Psoas muscle (tissue), 8 donors: ENCODE data around the gene C8B. TPM values are rescaled to one million over a fixed set of nuclear protein-coding genes. Genes with fewer than 3 reads are reported as not detected.

Experiments
- ATAC-seq, 4 donors: fragments of 200-7000 bp; cut with Tn5 transposase; one replicate each; pipeline ENCODE4 v1.9.1; 2020; ENCODE audit warnings: moderate library complexity in 3 of 4, mild to moderate bottlenecking in 2 of 4
- DNase-seq, 2 donors: peaks; one replicate each; pipeline ENCODE4 v3.0.0-alpha.2; 2020
- H3K27ac ChIP-seq: fragments of 200-600 bp; one replicate; pipeline ENCODE4 v1.8.0; 2022
- H3K27me3 ChIP-seq, 3 donors: fragments of 200-600 bp in 1 of 3; one replicate each; pipeline versions ENCODE4 v1.6.1 to v1.8.0; 2013 to 2022; ENCODE audit warnings: low read length in 2 of 3, mild to moderate bottlenecking in 2 of 3, moderate library complexity in 1 of 3; ENCODE audit not compliant: insufficient read depth in 3 of 3
- H3K36me3 ChIP-seq, 2 donors: fragments of 200-600 bp in 1 of 2; one replicate each; pipeline versions ENCODE4 v1.6.1 to v1.8.0; 2013 to 2022; ENCODE audit warnings: low read depth in 1 of 2, mild to moderate bottlenecking in 1 of 2, moderate library complexity in 1 of 2; ENCODE audit not compliant: insufficient read depth in 1 of 2
- H3K4me1 ChIP-seq: fragments of 200-600 bp; one replicate; pipeline ENCODE4 v1.8.0; 2022
- H3K4me3 ChIP-seq: fragments of 200-600 bp; one replicate; pipeline ENCODE4 v1.8.0; 2022; ENCODE audit warnings: mild to moderate bottlenecking
- H3K9me3 ChIP-seq: fragments of 200-600 bp; one replicate; pipeline ENCODE4 v1.8.0; 2022
- CTCF ChIP-seq: fragments of 200-600 bp; IDR thresholded peaks from one replicate; pipeline ENCODE4 v1.8.0; 2022; ENCODE audit warnings: antibody characterized with exemption
- WGBS, 3 donors: extraction: QIAGEN DNeasy Blood & Tissue Kit; methylation state at CpG; one replicate each; pipeline versions ENCODE4 v1.1.6 to v1.1.7; 2013; 5-methylcytosine and 5-hydroxymethylcytosine counted together
- intact Hi-C, 2 donors: fragments of 100-400 bp; cut with DNase I; formaldehyde crosslinking; loops; one replicate each; pipeline versions ENCODE4 v1.11.0 to v1.14.2; 2022
- polyA plus RNA-seq, 3 donors: library from polyadenylated mRNA; stranded (reverse); fragments of 200-250 nt; gene quantifications; one replicate each; pipeline ENCODE4 v1.2.3, GENCODE V29; 2013
- total RNA-seq, 4 donors: library from RNA; stranded (reverse); fragmentation: NEBNext Ultra II Directional in 2 of 4; extraction: Animal tissue kit (Norgen Biotek cat#: 25700) in 2 of 4; gene quantifications; one replicate each; pipeline versions ENCODE4 v1.2.1 to v1.2.4, GENCODE V29; 2021 to 2023
- donor health status: healthy with polysubstance abuse.
- donor health status: DM: no; HTN: no; CAD: no; lungs with moderate emphysema.
- donor health status: Bipolar disorder and iron deficiency.
- donor health status: healthy.
- donor health status: DM: yes; HTN: yes; CAD: no.
- donor health status: DM: no; HTN: no; CAD: no.
- donor health status: DM: no; HTN: no; CAD: no.
- donor health status: DM: yes; HTN: yes; CAD: no.

C8B gene
- total and polyA plus RNA-seq, 7 donors, result not detected

- no peaks in the 10 kb centered on the region for H3K9me3 ChIP-seq
- ATAC-seq, result no peak
- H3K27me3 ChIP-seq, result no peaks in the 10 kb centered on the region
- no peak overlapping the region for H3K27ac ChIP-seq
- TF ChIP-seq CTCF, result no peak
- H3K4me3 ChIP-seq, result no peak overlapping the region
- no peaks in the 10 kb centered on the region for H3K36me3 ChIP-seq
- 76 to 81% (median 80%) methylated on average over 2 of the region's 2 CpGs for WGBS, 3 donors
- no peaks in the 10 kb centered on the region for H3K4me1 ChIP-seq
- DNase-seq, result no peak
- intact Hi-C loops, result no loop called here
Measured at GRCh38 chr1:56986397-56986796, 20.6 kb upstream of the C8B start.

- no peak for DNase-seq
- ATAC-seq, result no peak
- Histone ChIP-seq H3K27ac (no peak overlapping the region), H3K36me3 (no peaks in the 10 kb centered on the region), H3K4me3 (no peak overlapping the region), H3K27me3 (no peaks in the 10 kb centered on the region), H3K9me3 (no peaks in the 10 kb centered on the region), H3K4me1 (no peaks in the 10 kb centered on the region)
- intact Hi-C loops, result no loop called here
- 92 to 96% (median 95%) methylated on average over 2 of the region's 2 CpGs for WGBS, 3 donors
- TF ChIP-seq CTCF, result no peak
Measured at GRCh38 chr1:56985857-56986256, 20.0 kb upstream of the C8B start.

- WGBS, 3 donors, result 63 to 82% (median 72%) methylated on average over 6 of the region's 6 CpGs
- intact Hi-C loops, result no loop called here
- no peak for TF ChIP-seq CTCF
- no peaks in the 10 kb centered on the region for H3K36me3 ChIP-seq
- no peaks in the 10 kb centered on the region for H3K27me3 ChIP-seq
- H3K4me1 ChIP-seq, result no peaks in the 10 kb centered on the region
- no peak overlapping the region for H3K27ac ChIP-seq
- H3K9me3 ChIP-seq, result no peaks in the 10 kb centered on the region
- DNase-seq, result no peak
- no peak overlapping the region for H3K4me3 ChIP-seq
- ATAC-seq, result no peak
Measured at GRCh38 chr1:56983484-56983883, 17.7 kb upstream of the C8B start.

- Histone ChIP-seq H3K27ac (no peak overlapping the region), H3K4me1 (no peaks in the 10 kb centered on the region), H3K4me3 (no peak overlapping the region), H3K36me3 (no peaks in the 10 kb centered on the region), H3K9me3 (no peaks in the 10 kb centered on the region), H3K27me3 (no peaks in the 10 kb centered on the region)
- 14 to 20% (median 15%) methylated on average over 4 of the region's 4 CpGs for WGBS, 3 donors
- no peak for DNase-seq
- ATAC-seq, result no peak
- TF ChIP-seq CTCF, result no peak
- intact Hi-C loops, result no loop called here
Measured at GRCh38 chr1:56979986-56980755, 14.4 kb upstream of the C8B start.

- Histone ChIP-seq H3K4me1 (no peaks in the 10 kb centered on the region), H3K27me3 (no peaks in the 10 kb centered on the region), H3K36me3 (no peaks in the 10 kb centered on the region), H3K27ac (no peak overlapping the region), H3K9me3 (no peaks in the 10 kb centered on the region), H3K4me3 (no peak overlapping the region)
- 72 to 85% (median 80%) methylated on average over 5 of the region's 5 CpGs for WGBS, 3 donors
- intact Hi-C loops, result no loop called here
- TF ChIP-seq CTCF, result no peak
- ATAC-seq, result no peak
- no peak for DNase-seq
Measured at GRCh38 chr1:56978819-56979218, 13.0 kb upstream of the C8B start.
